SK-N-SH (cell line): ENCODE measurements around the gene RNF40. TPM values are rescaled to one million over a fixed set of nuclear protein-coding genes. Genes with fewer than 3 reads are reported as not detected.
A peak's percentile ranks its signal among the peaks of the same experiment; 100 is the strongest.
"Not testable (repeated sequence)": the region's sequence is repeated elsewhere in the genome, so short reads cannot be mapped to it uniquely, and the experiment has no call there.

Experiments used
- CTCF ChIA-PET: fragments of 300-600, 350-600 bp; formaldehyde crosslinking; extraction: SDS; loops from one replicate; lab custom pipeline; 2021; lab: Yijun Ruan, JAX
- POLR2A ChIA-PET: fragments of 350-600 bp; sonication (Branson Sonifier 250); formaldehyde crosslinking; extraction: SDS; loops from one replicate; lab custom pipeline; 2020; ENCODE audit warnings: antibody characterized with exemption, inconsistent platforms; lab: Yijun Ruan, JAX
- DNase-seq: peaks from one replicate; pipeline ENCODE4 v3.0.0; 2012
- H2AFZ ChIP-seq: fragments of 200-600 bp; sonication (generic); 2 replicates; pipeline ENCODE4 v1.8.1; 2016; ENCODE audit warnings: antibody characterized with exemption, mild to moderate bottlenecking, low read depth
- H3F3A ChIP-seq: fragments of 200-600 bp; sonication (generic); replicated peaks from 2 replicates; pipeline ENCODE3; 2016; ENCODE audit warnings: antibody characterized with exemption, mild to moderate bottlenecking; ENCODE audit not compliant: insufficient read depth
- H3K27ac ChIP-seq, 2 experiments: fragments of 200-500 bp in 1 of 2; fragments of 200-600 bp in 1 of 2; sonication (Bioruptor generic) in 1 of 2; sonication (generic), shearing (Covaris generic) in 1 of 2; 2 replicates each; pipeline versions ENCODE4 v1.5.1 to v1.6.1; 2014 to 2016; ENCODE audit warnings: low read depth in 2 of 2, inconsistent platforms in 1 of 2, low read length in 1 of 2, mild to moderate bottlenecking in 1 of 2, mixed read lengths in 1 of 2
- H3K27me3 ChIP-seq: fragments of 200-600 bp; sonication (generic), shearing (Covaris generic); 2 replicates; pipeline ENCODE4 v1.6.1; 2016; ENCODE audit warnings: mixed run types; ENCODE audit not compliant: insufficient read depth
- H3K36me3 ChIP-seq, 2 experiments: fragments of 200-500 bp in 1 of 2; fragments of 200-600 bp in 1 of 2; sonication (Bioruptor generic) in 1 of 2; sonication (generic) in 1 of 2; replicated peaks in 1 of 2; 2 replicates each; pipeline versions ENCODE3 to v1.5.1; 2014 to 2016; ENCODE audit warnings: low read length in 1 of 2, mild to moderate bottlenecking in 1 of 2; ENCODE audit not compliant: insufficient read depth in 2 of 2, control insufficient read depth in 1 of 2
- H3K4me1 ChIP-seq, 2 experiments: fragments of 200-500 bp in 1 of 2; fragments of 200-600 bp in 1 of 2; sonication (Bioruptor generic) in 1 of 2; sonication (generic), shearing (Covaris generic) in 1 of 2; 2 replicates each; pipeline versions ENCODE4 v1.5.1 to v1.6.1; 2014 to 2016; ENCODE audit warnings: low read depth in 1 of 2, low read length in 1 of 2, mixed run types in 1 of 2; ENCODE audit not compliant: insufficient read depth in 2 of 2, control insufficient read depth in 1 of 2
- H3K4me2 ChIP-seq: fragments of 200-600 bp; sonication (generic), shearing (Covaris generic); 2 replicates; pipeline ENCODE4 v1.6.1; 2017; ENCODE audit warnings: mixed run types
- H3K4me3 ChIP-seq, 2 experiments: fragments of 200-500 bp in 1 of 2; fragments of 200-600 bp in 1 of 2; sonication (Bioruptor generic) in 1 of 2; sonication (generic), shearing (Covaris generic) in 1 of 2; 2 replicates each; pipeline versions ENCODE4 v1.5.1 to v1.8.1; 2014 to 2016; ENCODE audit warnings: low read depth in 2 of 2, inconsistent platforms in 1 of 2, low read length in 1 of 2, mild to moderate bottlenecking in 1 of 2, mixed read lengths in 1 of 2, moderate library complexity in 1 of 2
- H3K79me2 ChIP-seq: fragments of 200-600 bp; sonication (generic); 2 replicates; pipeline ENCODE4 v1.8.1; 2017; ENCODE audit warnings: mild to moderate bottlenecking; ENCODE audit not compliant: insufficient read depth
- H3K9ac ChIP-seq: fragments of 200-600 bp; sonication (generic); 2 replicates; pipeline ENCODE4 v1.6.1; 2017; ENCODE audit warnings: mixed run types
- H3K9me2 ChIP-seq: fragments of 200-600 bp; sonication (generic); 2 replicates; pipeline ENCODE4 v1.6.1; 2017; ENCODE audit warnings: mixed run types
- H3K9me3 ChIP-seq: fragments of 200-600 bp; sonication (generic); 2 replicates; pipeline ENCODE4 v1.6.1; 2017; ENCODE audit warnings: mixed run types, mild to moderate bottlenecking, moderate library complexity
- H4K20me1 ChIP-seq: fragments of 200-600 bp; sonication (generic); 2 replicates; pipeline ENCODE4 v1.6.1; 2017; ENCODE audit warnings: mild to moderate bottlenecking, mixed run types; ENCODE audit not compliant: insufficient read depth
- ELF1 ChIP-seq: IDR thresholded peaks from 2 replicates; pipeline ENCODE4 v1.4.0; 2012
- EP300 ChIP-seq, 2 experiments: IDR thresholded peaks; 2 replicates each; pipeline versions ENCODE4 v1.4.0 to v1.6.1; 2012; ENCODE audit warnings: borderline replicate concordance in 1 of 2, low read depth in 1 of 2, low read length in 1 of 2
- FOXM1 ChIP-seq: IDR thresholded peaks from 2 replicates; pipeline ENCODE4 v1.4.0; 2012; ENCODE audit warnings: low read depth, mild to moderate bottlenecking
- GABPA ChIP-seq: IDR thresholded peaks from 2 replicates; pipeline ENCODE4 v1.4.0; 2012; ENCODE audit warnings: low read depth, mild to moderate bottlenecking
- JUND ChIP-seq: IDR thresholded peaks from 2 replicates; pipeline ENCODE4 v1.4.0; 2012
- MEF2A ChIP-seq: IDR thresholded peaks from 2 replicates; pipeline ENCODE4 v1.4.0; 2012; ENCODE audit warnings: low read depth, borderline replicate concordance
- PBX3 ChIP-seq: IDR thresholded peaks from 2 replicates; pipeline ENCODE4; 2012
- POLR2AphosphoS5 ChIP-seq: IDR thresholded peaks from 2 replicates; pipeline ENCODE4 v1.6.1; 2012; ENCODE audit warnings: low read depth, low read length
- RCOR1 ChIP-seq: fragments of 150-350 bp; IDR thresholded peaks from 2 replicates; pipeline ENCODE4 v1.6.1; 2017; ENCODE audit warnings: antibody characterized with exemption, low read length
- RFX5 ChIP-seq: IDR thresholded peaks from 2 replicates; pipeline ENCODE4 v1.6.1; 2012; ENCODE audit warnings: mild to moderate bottlenecking, improper control_type of control experiment, low read length
- TEAD4 ChIP-seq: IDR thresholded peaks from 2 replicates; pipeline ENCODE4 v1.4.0; 2012; ENCODE audit warnings: mild to moderate bottlenecking, borderline replicate concordance; ENCODE audit not compliant: insufficient read depth
- USF1 ChIP-seq: IDR thresholded peaks from 2 replicates; pipeline ENCODE4 v1.4.0; 2012; ENCODE audit warnings: low read depth, borderline replicate concordance
- YY1 ChIP-seq: IDR thresholded peaks from 2 replicates; pipeline ENCODE4 v1.4.0; 2012; ENCODE audit warnings: low read depth, mild to moderate bottlenecking
- WGBS: methylation state at CpG from one replicate; pipeline ENCODE4 v1.1.6; 2017; ENCODE audit warnings: low lambda C conversion rate; 5-methylcytosine and 5-hydroxymethylcytosine counted together
- polyA plus RNA-seq, 3 experiments: library from polyadenylated mRNA; depleted of rRNA; stranded (reverse); fragments of >200 nt; gene quantifications; 2 replicates each; pipeline ENCODE4 v1.2.3, GENCODE V29; 2012
- TF ChIP-seq, protein P1 (sequence below): fragments of 200-600 bp; sonication (generic); IDR thresholded peaks from 2 replicates; pipeline ENCODE4 v1.6.1; 2017; ENCODE audit warnings: antibody characterized with exemption, mild to moderate bottlenecking, moderate library complexity
- TF ChIP-seq, protein P2 (sequence below): fragments of 150-350 bp; IDR thresholded peaks from 2 replicates; pipeline ENCODE4 v1.6.1; 2016; ENCODE audit warnings: mild to moderate bottlenecking, low read depth, low read length
- TF ChIP-seq, protein P3 (sequence below): fragments of 150-350 bp; IDR thresholded peaks from 2 replicates; pipeline ENCODE4 v1.6.1; 2017; ENCODE audit warnings: antibody characterized with exemption, low read length, low read depth, borderline replicate concordance
- TF ChIP-seq, protein P4 (sequence below): IDR thresholded peaks from 2 replicates; pipeline ENCODE4 v1.4.0; 2012; ENCODE audit warnings: low read depth

Gene RNF40
- polyA plus RNA-seq, 1 of the 3 experiments (the other 2 are of a cell fraction), result 49.8 TPM

DNA sequence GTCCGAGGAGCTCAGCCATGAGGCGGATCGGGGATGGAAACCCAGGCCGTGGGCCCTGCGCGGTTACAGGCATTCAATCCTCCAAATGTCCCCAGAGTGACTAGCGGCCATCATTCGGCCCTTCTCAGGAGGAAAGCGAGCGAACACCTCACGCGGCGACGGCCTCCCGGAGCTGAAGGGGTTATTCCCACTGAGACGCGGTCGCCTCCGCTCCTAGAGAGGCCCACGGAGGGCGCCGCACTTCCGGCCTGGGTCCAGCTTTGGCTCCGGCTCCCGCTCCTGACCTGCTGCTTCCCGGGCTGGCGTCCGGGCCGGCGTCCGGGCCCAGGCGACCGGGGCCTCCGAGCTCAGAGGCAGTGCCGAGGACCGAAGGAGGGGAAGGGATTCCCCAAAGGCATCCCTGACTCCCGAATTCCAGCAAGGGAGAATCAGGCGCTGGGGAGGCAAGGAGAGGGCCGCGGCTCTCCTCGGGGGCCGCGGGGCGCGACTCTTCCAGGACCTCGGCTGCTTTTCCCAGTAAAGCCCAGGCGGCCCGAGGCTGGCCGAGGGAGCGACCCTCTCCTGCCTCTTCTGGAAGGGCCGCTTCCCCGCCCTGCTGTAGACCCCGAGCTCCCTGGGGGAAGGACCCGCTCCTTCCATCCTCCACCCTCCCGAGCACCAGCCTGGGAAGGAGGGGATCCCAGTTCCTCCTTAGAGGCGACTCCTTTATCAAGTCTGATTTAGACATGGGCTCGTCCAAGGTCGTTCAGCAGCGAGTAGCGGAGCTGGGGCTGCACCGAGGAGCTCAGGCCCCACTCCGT is 43.4 kb downstream of the RNF40 start (continued):
- TF ChIP-seq, protein P1, sequence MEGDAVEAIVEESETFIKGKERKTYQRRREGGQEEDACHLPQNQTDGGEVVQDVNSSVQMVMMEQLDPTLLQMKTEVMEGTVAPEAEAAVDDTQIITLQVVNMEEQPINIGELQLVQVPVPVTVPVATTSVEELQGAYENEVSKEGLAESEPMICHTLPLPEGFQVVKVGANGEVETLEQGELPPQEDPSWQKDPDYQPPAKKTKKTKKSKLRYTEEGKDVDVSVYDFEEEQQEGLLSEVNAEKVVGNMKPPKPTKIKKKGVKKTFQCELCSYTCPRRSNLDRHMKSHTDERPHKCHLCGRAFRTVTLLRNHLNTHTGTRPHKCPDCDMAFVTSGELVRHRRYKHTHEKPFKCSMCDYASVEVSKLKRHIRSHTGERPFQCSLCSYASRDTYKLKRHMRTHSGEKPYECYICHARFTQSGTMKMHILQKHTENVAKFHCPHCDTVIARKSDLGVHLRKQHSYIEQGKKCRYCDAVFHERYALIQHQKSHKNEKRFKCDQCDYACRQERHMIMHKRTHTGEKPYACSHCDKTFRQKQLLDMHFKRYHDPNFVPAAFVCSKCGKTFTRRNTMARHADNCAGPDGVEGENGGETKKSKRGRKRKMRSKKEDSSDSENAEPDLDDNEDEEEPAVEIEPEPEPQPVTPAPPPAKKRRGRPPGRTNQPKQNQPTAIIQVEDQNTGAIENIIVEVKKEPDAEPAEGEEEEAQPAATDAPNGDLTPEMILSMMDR, result peak; percentile 23; the same call in 1 of the 2 replicates
- TF ChIP-seq, protein P2, sequence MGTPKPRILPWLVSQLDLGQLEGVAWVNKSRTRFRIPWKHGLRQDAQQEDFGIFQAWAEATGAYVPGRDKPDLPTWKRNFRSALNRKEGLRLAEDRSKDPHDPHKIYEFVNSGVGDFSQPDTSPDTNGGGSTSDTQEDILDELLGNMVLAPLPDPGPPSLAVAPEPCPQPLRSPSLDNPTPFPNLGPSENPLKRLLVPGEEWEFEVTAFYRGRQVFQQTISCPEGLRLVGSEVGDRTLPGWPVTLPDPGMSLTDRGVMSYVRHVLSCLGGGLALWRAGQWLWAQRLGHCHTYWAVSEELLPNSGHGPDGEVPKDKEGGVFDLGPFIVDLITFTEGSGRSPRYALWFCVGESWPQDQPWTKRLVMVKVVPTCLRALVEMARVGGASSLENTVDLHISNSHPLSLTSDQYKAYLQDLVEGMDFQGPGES, result no peak
- TF ChIP-seq JUND (0 out of 2 replicates have a peak, but pooled peaks have one; percentile 11), TEAD4 (no peak), POLR2AphosphoS5 (peak; percentile 93), USF1 (no peak), RFX5 (no peak)
- TF ChIP-seq, protein P3, sequence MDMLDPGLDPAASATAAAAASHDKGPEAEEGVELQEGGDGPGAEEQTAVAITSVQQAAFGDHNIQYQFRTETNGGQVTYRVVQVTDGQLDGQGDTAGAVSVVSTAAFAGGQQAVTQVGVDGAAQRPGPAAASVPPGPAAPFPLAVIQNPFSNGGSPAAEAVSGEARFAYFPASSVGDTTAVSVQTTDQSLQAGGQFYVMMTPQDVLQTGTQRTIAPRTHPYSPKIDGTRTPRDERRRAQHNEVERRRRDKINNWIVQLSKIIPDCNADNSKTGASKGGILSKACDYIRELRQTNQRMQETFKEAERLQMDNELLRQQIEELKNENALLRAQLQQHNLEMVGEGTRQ, result no peak
- TF ChIP-seq, protein P4, sequence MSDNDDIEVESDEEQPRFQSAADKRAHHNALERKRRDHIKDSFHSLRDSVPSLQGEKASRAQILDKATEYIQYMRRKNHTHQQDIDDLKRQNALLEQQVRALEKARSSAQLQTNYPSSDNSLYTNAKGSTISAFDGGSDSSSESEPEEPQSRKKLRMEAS, result peak; percentile 86

GRCh38 chr16:30808146-30808545 is 46.0 kb downstream of the RNF40 start:
- no peaks in the 10 kb centered on the region for H3K27me3 ChIP-seq
- WGBS, result 99% methylated on average over 5 of the region's 5 CpGs
- no peaks in the 10 kb centered on the region for H3K9me3 ChIP-seq
- DNase-seq, result no peak
- H3K4me2 ChIP-seq, result no peak overlapping the region
- H3K36me3 ChIP-seq, result no peaks in the 10 kb centered on the region
- ChIA-PET CTCF (no interaction called here), POLR2A (interaction anchor here (1.2 kb wide), 1 partner anchor 127 kb away, joined by 3 read pairs; no protein-coding TSS in a partner anchor)
- no peak overlapping the region for H2AFZ ChIP-seq
- H3K4me1 ChIP-seq, result peaks cover 3 to 7% of the 10 kb centered on the region in 2 experiments; a peak in 1 of 4 replicates
- TF ChIP-seq PBX3 (no peak), RCOR1 (no peak), YY1 (no peak), EP300 (IDR thresholded peaks at IDR 0.05; ENCODE audit: borderline replicate concordance in 1 of 2, low read depth in 1 of 2, low read length in 1 of 2) (no peak), ELF1 (no peak), MEF2A (no peak), GABPA (no peak), FOXM1 (no peak)
- TF ChIP-seq, protein P1, result no peak
- H3K9me2 ChIP-seq, result no peaks in the 10 kb centered on the region
- H3F3A ChIP-seq, result peaks cover 6% of the 10 kb centered on the region
- H3K79me2 ChIP-seq, result no peaks in the 10 kb centered on the region
- H4K20me1 ChIP-seq, result no peaks in the 10 kb centered on the region
- H3K4me3 ChIP-seq, result no peak overlapping the region
- no peak overlapping the region for H3K9ac ChIP-seq
- no peak overlapping the region for H3K27ac ChIP-seq

DNA sequence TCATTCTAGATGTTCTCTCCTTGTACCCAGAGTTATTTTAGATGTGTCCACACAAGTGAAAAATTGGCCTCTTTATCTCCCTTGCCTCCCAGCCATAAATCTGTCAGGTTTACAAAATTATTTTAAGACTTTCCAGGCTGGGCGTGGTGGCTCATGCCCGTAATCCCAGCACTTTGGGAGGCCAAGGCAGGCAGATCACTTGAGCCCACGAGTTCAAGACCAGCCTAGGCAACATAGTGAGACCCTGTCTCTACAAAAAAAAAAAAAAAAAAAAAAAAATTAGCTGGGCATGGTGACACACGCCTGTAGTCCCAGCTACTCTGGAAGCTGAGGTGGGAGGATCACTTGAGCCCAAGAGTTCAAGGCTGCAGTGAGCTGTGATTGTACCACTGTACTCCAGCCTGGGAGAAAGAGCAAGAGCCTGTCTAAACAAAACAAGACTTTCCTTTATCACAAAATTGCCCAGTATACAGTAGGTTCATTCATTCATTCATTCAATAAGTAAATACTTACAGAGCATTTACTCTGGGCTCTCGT is 46.8 kb downstream of the RNF40 start:
- DNase-seq, H3K79me2 ChIP-seq, H3K9me2 ChIP-seq, H3K9ac ChIP-seq, H3K4me1 ChIP-seq, H3K4me2 ChIP-seq, H4K20me1 ChIP-seq, H3K4me3 ChIP-seq, H3K27me3 ChIP-seq, H3F3A ChIP-seq, H3K36me3 ChIP-seq, H2AFZ ChIP-seq, H3K9me3 ChIP-seq, H3K27ac ChIP-seq, CTCF ChIA-PET: not testable (repeated sequence)
- POLR2A ChIA-PET, result interaction anchor here (1.2 kb wide), 1 partner anchor 126 kb away, joined by 3 read pairs; no protein-coding TSS in a partner anchor
- 79% methylated on average over 5 of the region's 5 CpGs for WGBS
